Smooth muscle cell (in vitro differentiated cells): ENCODE data around the gene IRF9. TPM values are rescaled to one million over a fixed set of nuclear protein-coding genes. Genes with fewer than 3 reads are reported as not detected.

Source experiments
- DNase-seq: peaks from one replicate; lab custom pipeline; 2025; ENCODE audit not compliant: unreplicated experiment; lab: John Stamatoyannopoulos, UW
- H2AFZ ChIP-seq: fragments of 200-600 bp; sonication (generic); 2 replicates; pipeline ENCODE4 v1.6.0; 2016; ENCODE audit warnings: antibody characterized with exemption, low read depth, mild to moderate bottlenecking
- H3F3A ChIP-seq: fragments of 200-600 bp; sonication (generic); 2 replicates; pipeline ENCODE4 v1.6.0; 2017; ENCODE audit warnings: antibody characterized with exemption, low read depth
- H3K27ac ChIP-seq: fragments of 200-600 bp; sonication (generic); 2 replicates; pipeline ENCODE4 v1.5.1; 2016; ENCODE audit warnings: low read depth, mild to moderate bottlenecking
- H3K27me3 ChIP-seq: fragments of 200-600 bp; sonication (generic); 2 replicates; pipeline ENCODE4 v1.6.1; 2016; ENCODE audit warnings: low read depth, mild to moderate bottlenecking
- H3K36me3 ChIP-seq: fragments of 200-600 bp; sonication (generic); 2 replicates; pipeline ENCODE4 v1.5.1; 2016; ENCODE audit warnings: low read depth
- H3K4me1 ChIP-seq: fragments of 200-600 bp; sonication (generic); 2 replicates; pipeline ENCODE4 v1.5.1; 2016; ENCODE audit warnings: low read depth
- H3K4me2 ChIP-seq: fragments of 200-600 bp; sonication (generic); 2 replicates; pipeline ENCODE4 v1.6.0; 2016; ENCODE audit warnings: mild to moderate bottlenecking
- H3K4me3 ChIP-seq: fragments of 200-600 bp; sonication (generic); 2 replicates; pipeline ENCODE4 v1.5.1; 2016; ENCODE audit warnings: mild to moderate bottlenecking
- H3K79me2 ChIP-seq: fragments of 200-600 bp; sonication (generic); 2 replicates; pipeline ENCODE4 v1.6.0; 2016; ENCODE audit warnings: low read depth, mild to moderate bottlenecking
- H3K9ac ChIP-seq: fragments of 200-600 bp; sonication (generic); 2 replicates; pipeline ENCODE4 v1.6.0; 2016; ENCODE audit warnings: low read depth
- H3K9me3 ChIP-seq: fragments of 200-600 bp; sonication (generic); replicated peaks from 2 replicates; pipeline ENCODE4 v1.5.1; 2016; ENCODE audit warnings: low read depth
- H4K20me1 ChIP-seq: fragments of 200-600 bp; sonication (generic); 2 replicates; pipeline ENCODE4 v1.6.0; 2016; ENCODE audit warnings: low read depth
- WGBS: methylation state at CpG from one replicate; pipeline ENCODE4 v1.1.7; 2016; ENCODE audit warnings: low lambda C conversion rate; 5-methylcytosine and 5-hydroxymethylcytosine counted together
- polyA plus RNA-seq: library from polyadenylated mRNA; unstranded; fragments of >200 nt; fragmentation: Nextera tagmentation; extraction: Ambion mirVana; gene quantifications from 2 replicates; pipeline ENCODE4 v1.2.1, GENCODE V29; 2016
- total RNA-seq: library from RNA; depleted of rRNA; stranded (reverse); fragments of >200 nt; gene quantifications from 2 replicates; pipeline ENCODE4 v1.2.3, GENCODE V29; 2014
- TF ChIP-seq, protein P1 (sequence below): fragments of 200-600 bp; sonication (generic); IDR thresholded peaks from 2 replicates; pipeline ENCODE4 v1.5.1; 2017; ENCODE audit warnings: borderline replicate concordance, mild to moderate bottlenecking, antibody characterized with exemption; ENCODE audit not compliant: insufficient read depth, poor library complexity, severe bottlenecking

IRF9 gene
- total and polyA plus RNA-seq, 2 experiments from 2014 or later: 42.0 to 42.7 TPM

- TF ChIP-seq, protein P1, sequence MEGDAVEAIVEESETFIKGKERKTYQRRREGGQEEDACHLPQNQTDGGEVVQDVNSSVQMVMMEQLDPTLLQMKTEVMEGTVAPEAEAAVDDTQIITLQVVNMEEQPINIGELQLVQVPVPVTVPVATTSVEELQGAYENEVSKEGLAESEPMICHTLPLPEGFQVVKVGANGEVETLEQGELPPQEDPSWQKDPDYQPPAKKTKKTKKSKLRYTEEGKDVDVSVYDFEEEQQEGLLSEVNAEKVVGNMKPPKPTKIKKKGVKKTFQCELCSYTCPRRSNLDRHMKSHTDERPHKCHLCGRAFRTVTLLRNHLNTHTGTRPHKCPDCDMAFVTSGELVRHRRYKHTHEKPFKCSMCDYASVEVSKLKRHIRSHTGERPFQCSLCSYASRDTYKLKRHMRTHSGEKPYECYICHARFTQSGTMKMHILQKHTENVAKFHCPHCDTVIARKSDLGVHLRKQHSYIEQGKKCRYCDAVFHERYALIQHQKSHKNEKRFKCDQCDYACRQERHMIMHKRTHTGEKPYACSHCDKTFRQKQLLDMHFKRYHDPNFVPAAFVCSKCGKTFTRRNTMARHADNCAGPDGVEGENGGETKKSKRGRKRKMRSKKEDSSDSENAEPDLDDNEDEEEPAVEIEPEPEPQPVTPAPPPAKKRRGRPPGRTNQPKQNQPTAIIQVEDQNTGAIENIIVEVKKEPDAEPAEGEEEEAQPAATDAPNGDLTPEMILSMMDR: no peak
- Histone ChIP-seq H3F3A (peaks cover 5% of the 10 kb centered on the region), H3K79me2 (peaks cover 9% of the 10 kb centered on the region), H4K20me1 (no peaks in the 10 kb centered on the region), H3K4me1 (peaks cover 11% of the 10 kb centered on the region), H2AFZ (no peak overlapping the region), H3K4me3 (no peak overlapping the region), H3K9ac (no peak overlapping the region), H3K27me3 (no peaks in the 10 kb centered on the region), H3K9me3 (no peaks in the 10 kb centered on the region), H3K4me2 (no peak overlapping the region), H3K36me3 (no peaks in the 10 kb centered on the region), H3K27ac (no peak overlapping the region)
- DNase-seq: no peak
- WGBS: 95% methylated on average over 19 of the region's 19 CpGs
Measured at GRCh38 chr14:24184104-24184970, 23.3 kb downstream of the IRF9 start.

GRCh38 chr14:24185026-24185425 lies 24.0 kb downstream of the IRF9 start:
- H2AFZ ChIP-seq: no peak overlapping the region
- no peaks in the 10 kb centered on the region for H3K36me3 ChIP-seq
- TF ChIP-seq, protein P1: no peak

GRCh38 chr14:24185741-24186140 lies 24.7 kb downstream of the IRF9 start:
- Histone ChIP-seq H3K27me3 (no peaks in the 10 kb centered on the region), H3K27ac (no peak overlapping the region), H4K20me1 (no peaks in the 10 kb centered on the region), H3F3A (peaks cover 10% of the 10 kb centered on the region), H3K4me2 (no peak overlapping the region), H3K9ac (no peak overlapping the region), H3K79me2 (peaks cover 9% of the 10 kb centered on the region), H2AFZ (no peak overlapping the region), H3K4me3 (no peak overlapping the region), H3K4me1 (peaks cover 11% of the 10 kb centered on the region), H3K36me3 (no peaks in the 10 kb centered on the region), H3K9me3 (no peaks in the 10 kb centered on the region)
- TF ChIP-seq, protein P1: no peak
- WGBS: 96% methylated on average over 11 of the region's 11 CpGs
- DNase-seq: no peak

More at GRCh38 chr14:24185026-24185425, 24.0 kb downstream of the IRF9 start:
- no peak overlapping the region for H3K9ac ChIP-seq
- no peaks in the 10 kb centered on the region for H3K9me3 ChIP-seq
- no peak for DNase-seq
- H3K27me3 ChIP-seq: no peaks in the 10 kb centered on the region
- H3K4me2 ChIP-seq: no peak overlapping the region
- peaks cover 9% of the 10 kb centered on the region for H3K79me2 ChIP-seq
- no peak overlapping the region for H3K27ac ChIP-seq
- 99% methylated on average over 7 of the region's 7 CpGs for WGBS
- peaks cover 10% of the 10 kb centered on the region for H3F3A ChIP-seq
- no peaks in the 10 kb centered on the region for H4K20me1 ChIP-seq
- H3K4me1 ChIP-seq: peaks cover 11% of the 10 kb centered on the region
- H3K4me3 ChIP-seq: no peak overlapping the region
